Spleen (tissue), 11 donors: ENCODE results near the gene PSMD12. TPM values are rescaled to one million over a fixed set of nuclear protein-coding genes. Genes with fewer than 3 reads are reported as not detected.

Experiments
- DNase-seq: peaks from one replicate; pipeline ENCODE4 v3.0.0-alpha.2; 2020
- H3K27ac ChIP-seq, 8 donors: fragments of 200-600 bp; sonication (generic) in 7 of 8; 1 replicate in 4 of 8; 2 replicates in 4 of 8; pipeline versions ENCODE4 v1.5.0 to v1.8.0; 2016 to 2021; ENCODE audit warnings: inconsistent platforms in 4 of 8, mild to moderate bottlenecking in 4 of 8, moderate library complexity in 1 of 8
- H3K27me3 ChIP-seq, 7 donors: fragments of 200-600 bp; sonication (generic) in 6 of 7; replicated peaks in 1 of 7; 1 replicate in 4 of 7; 2 replicates in 3 of 7; pipeline versions ENCODE4 v1.5.0 to v1.8.0; 2016 to 2021; ENCODE audit warnings: inconsistent platforms in 3 of 7, mild to moderate bottlenecking in 1 of 7
- H3K36me3 ChIP-seq, 6 donors: fragments of 200-600 bp; sonication (generic) in 5 of 6; 1 replicate in 4 of 6; 2 replicates in 2 of 6; pipeline versions ENCODE4 v1.5.0 to v1.8.0; 2016 to 2021; ENCODE audit warnings: inconsistent platforms in 2 of 6
- H3K4me1 ChIP-seq, 6 donors: fragments of 200-600 bp; sonication (generic) in 5 of 6; 1 replicate in 3 of 6; 2 replicates in 3 of 6; pipeline versions ENCODE4 v1.5.0 to v1.8.0; 2016 to 2021; ENCODE audit warnings: inconsistent platforms in 3 of 6
- H3K4me3 ChIP-seq, 8 donors: fragments of 200-600 bp; sonication (generic) in 7 of 8; 1 replicate in 4 of 8; 2 replicates in 4 of 8; pipeline versions ENCODE4 v1.5.0 to v1.8.0; 2016 to 2021; ENCODE audit warnings: inconsistent platforms in 4 of 8, mild to moderate bottlenecking in 4 of 8, moderate library complexity in 2 of 8
- H3K9me3 ChIP-seq, 8 donors: fragments of 200-600 bp; sonication (generic) in 7 of 8; 1 replicate in 4 of 8; 2 replicates in 4 of 8; pipeline versions ENCODE4 v1.5.0 to v1.8.0; 2016 to 2021; ENCODE audit warnings: inconsistent platforms in 4 of 8
- POLR2A ChIP-seq, 3 donors: fragments of 450-650 bp; IDR thresholded peaks; one replicate each; pipeline ENCODE4 v1.5.1; 2017; ENCODE audit warnings: antibody characterized with exemption in 3 of 3, mild to moderate bottlenecking in 1 of 3
- POLR2AphosphoS5 ChIP-seq, 3 donors: sonication (generic); formaldehyde crosslinking; IDR thresholded peaks; one replicate each; pipeline ENCODE4 v1.5.1; 2017; ENCODE audit warnings: antibody characterized with exemption in 3 of 3
- WGBS, 5 donors: extraction: QIAGEN DNeasy Blood & Tissue Kit in 3 of 5; methylation state at CpG; one replicate each; pipeline versions ENCODE4 v1.1.5 to v1.1.7; 2013 to 2018; 5-methylcytosine and 5-hydroxymethylcytosine counted together
- intact Hi-C: fragments of 100-400 bp; cut with DNase I; formaldehyde crosslinking; loops from one replicate; pipeline ENCODE4 v1.15.0; 2023; ENCODE audit warnings: low total_unique reads
- polyA plus RNA-seq, 3 donors: library from polyadenylated mRNA; stranded (reverse); fragments of 200-250 nt; gene quantifications; one replicate each; pipeline ENCODE4 v1.2.1, GENCODE V29; 2013
- total RNA-seq, 7 donors: library from RNA; depleted of rRNA in 3 of 7; stranded (reverse); fragments of >200 nt in 3 of 7; fragmentation: NEBNext Ultra II Directional in 4 of 7; extraction: Animal tissue kit (Norgen Biotek cat#: 25700) in 4 of 7; gene quantifications; one replicate each; pipeline versions ENCODE4 v1.1.0 to v1.2.1, GENCODE V29; 2016 to 2021
- TF ChIP-seq, protein P1 (sequence below), 11 experiments: fragments of 200-600 bp in 7 of 11; fragments of 450-650 bp in 4 of 11; sonication (generic) in 4 of 11; IDR thresholded peaks in 8 of 11; conservative IDR thresholded peaks in 3 of 11; 1 replicate in 7 of 11; 2 replicates in 4 of 11; pipeline versions ENCODE4 v1.4.0 to v1.8.0; 2016 to 2021; ENCODE audit warnings: antibody characterized with exemption in 11 of 11, inconsistent platforms in 4 of 11, mild to moderate bottlenecking in 1 of 11
- donor health status: healthy with polysubstance abuse.
- donor health status: DM: no; HTN: no; CAD: no; lungs with moderate emphysema.
- donor health status: DM: no; HTN: no; CAD: no.
- donor health status: Bipolar disorder and iron deficiency.
- donor health status: healthy.
- donor health status: DM: no; HTN: no; CAD: no.
- donor health status: DM: yes; HTN: yes; CAD: no.

The PSMD12 gene
- total and polyA plus RNA-seq, 10 donors, result 13.8 to 46.4 (median 28.9) TPM

DNA sequence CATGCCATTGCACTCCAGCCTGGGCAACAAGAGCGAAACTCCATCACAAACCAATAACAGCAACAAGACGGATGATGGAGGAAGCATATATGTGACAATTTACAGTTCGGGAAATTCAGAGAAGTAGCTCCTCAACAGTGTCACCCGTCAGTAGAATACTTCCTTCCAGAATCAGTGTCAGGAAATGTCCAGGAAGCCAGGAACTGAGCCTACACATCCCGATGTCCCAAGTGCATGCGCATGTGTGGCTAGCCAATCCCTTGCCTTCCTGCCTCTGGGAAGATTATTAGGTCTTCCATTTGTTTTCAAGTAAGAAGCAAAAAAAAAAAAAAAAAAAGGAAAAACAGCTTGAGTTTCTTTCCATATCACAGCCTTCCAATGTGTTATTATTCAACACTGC lies 9.3 kb upstream of the PSMD12 start:
- H3K27ac ChIP-seq, result no peak overlapping the region
- H3K36me3 ChIP-seq, result no peaks in the 10 kb centered on the region
- TF ChIP-seq POLR2A (IDR thresholded peaks at IDR 0.05) (no peak), POLR2AphosphoS5 (IDR thresholded peaks at IDR 0.05) (no peak)
- TF ChIP-seq, protein P1, sequence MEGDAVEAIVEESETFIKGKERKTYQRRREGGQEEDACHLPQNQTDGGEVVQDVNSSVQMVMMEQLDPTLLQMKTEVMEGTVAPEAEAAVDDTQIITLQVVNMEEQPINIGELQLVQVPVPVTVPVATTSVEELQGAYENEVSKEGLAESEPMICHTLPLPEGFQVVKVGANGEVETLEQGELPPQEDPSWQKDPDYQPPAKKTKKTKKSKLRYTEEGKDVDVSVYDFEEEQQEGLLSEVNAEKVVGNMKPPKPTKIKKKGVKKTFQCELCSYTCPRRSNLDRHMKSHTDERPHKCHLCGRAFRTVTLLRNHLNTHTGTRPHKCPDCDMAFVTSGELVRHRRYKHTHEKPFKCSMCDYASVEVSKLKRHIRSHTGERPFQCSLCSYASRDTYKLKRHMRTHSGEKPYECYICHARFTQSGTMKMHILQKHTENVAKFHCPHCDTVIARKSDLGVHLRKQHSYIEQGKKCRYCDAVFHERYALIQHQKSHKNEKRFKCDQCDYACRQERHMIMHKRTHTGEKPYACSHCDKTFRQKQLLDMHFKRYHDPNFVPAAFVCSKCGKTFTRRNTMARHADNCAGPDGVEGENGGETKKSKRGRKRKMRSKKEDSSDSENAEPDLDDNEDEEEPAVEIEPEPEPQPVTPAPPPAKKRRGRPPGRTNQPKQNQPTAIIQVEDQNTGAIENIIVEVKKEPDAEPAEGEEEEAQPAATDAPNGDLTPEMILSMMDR (IDR thresholded peaks at IDR 0.05 in 8 of 11, conservative IDR thresholded peaks at IDR 0.05 in 3 of 11), result no peak
- no peak for DNase-seq
- WGBS, 5 donors, result 55 to 76% (median 66%) methylated on average over 6 of the region's 6 CpGs
- H3K4me3 ChIP-seq, result no peak overlapping the region
- H3K9me3 ChIP-seq, result no peaks in the 10 kb centered on the region
- intact Hi-C loops, result loop anchor here (2.0 to 10.0 kb wide), 3 partner anchors 97 to 449 kb away; partner anchors contain the start of gene BPTF
- H3K27me3 ChIP-seq, result no peaks in the 10 kb centered on the region
- H3K4me1 ChIP-seq, result peaks cover 9 to 59% (median 34%) of the 10 kb centered on the region in 6 donors

DNA sequence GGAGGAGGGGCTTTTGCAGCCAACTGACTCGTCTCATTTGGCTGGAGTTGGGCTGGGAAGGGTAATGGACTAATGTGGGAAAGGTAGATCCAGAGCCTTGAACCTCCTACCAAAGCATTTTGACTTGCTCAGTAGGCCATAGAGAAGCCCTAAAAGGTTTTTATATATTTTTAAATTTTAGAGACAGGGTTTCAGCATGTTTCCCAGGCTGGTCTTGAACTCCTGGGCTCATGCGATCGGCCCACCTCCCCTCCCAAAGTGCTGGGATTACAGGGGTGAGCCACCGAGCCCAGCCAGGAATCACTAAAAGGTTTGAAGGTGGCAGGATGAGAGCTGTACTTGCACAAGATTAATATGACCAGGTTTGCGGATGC lies 8.7 kb upstream of the PSMD12 start:
- H3K4me3 ChIP-seq, result no peak overlapping the region
- H3K27ac ChIP-seq, result no peak overlapping the region
- TF ChIP-seq, protein P1 (IDR thresholded peaks at IDR 0.05 in 8 of 11, conservative IDR thresholded peaks at IDR 0.05 in 3 of 11), result no peak
- TF ChIP-seq POLR2AphosphoS5 (IDR thresholded peaks at IDR 0.05) (no peak), POLR2A (IDR thresholded peaks at IDR 0.05) (no peak)
- intact Hi-C loops, result loop anchor here (5.0 to 10.0 kb wide), 2 partner anchors 312 to 450 kb away; partner anchors contain the start of gene BPTF
- no peaks in the 10 kb centered on the region for H3K9me3 ChIP-seq
- 74 to 86% (median 81%) methylated on average over 5 of the region's 5 CpGs for WGBS, 5 donors
- peaks cover 9 to 52% (median 33%) of the 10 kb centered on the region in 6 donors for H3K4me1 ChIP-seq
- H3K36me3 ChIP-seq, result no peaks in the 10 kb centered on the region
- H3K27me3 ChIP-seq, result no peaks in the 10 kb centered on the region
- DNase-seq, result no peak

DNA sequence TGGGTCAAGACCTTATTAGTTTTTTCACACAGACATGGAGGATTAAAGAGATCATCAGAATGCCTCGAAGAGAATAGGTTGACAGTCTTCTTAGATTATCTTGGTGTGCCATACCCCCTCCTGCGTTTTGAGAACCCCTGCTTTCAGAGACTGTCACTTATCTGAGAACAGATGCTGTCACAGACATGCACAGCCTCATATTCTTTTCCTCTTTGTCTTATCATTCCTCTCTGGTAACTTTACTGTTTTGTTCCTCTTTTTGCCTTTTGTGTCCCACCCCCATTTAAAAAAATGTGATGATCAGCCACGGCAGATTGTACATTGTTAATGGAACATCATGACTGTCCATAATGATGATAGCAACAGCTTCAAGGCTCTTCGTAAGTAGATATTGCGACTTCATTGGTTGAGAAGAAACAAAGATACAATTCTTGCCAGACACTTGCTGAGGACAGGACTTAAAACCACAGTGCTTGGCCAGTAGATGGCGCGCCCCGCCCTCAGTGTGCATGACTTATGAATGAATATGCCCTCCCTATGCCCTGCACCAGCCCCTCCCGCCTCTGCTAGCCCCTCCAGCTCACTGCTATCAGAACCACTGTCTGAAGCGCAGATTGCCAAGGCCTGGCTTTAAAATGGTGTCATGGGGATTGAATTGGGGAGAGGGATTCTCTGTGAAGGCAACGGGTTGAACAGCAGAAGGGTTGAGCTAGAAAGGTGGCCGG lies 8.1 kb upstream of the PSMD12 start:
- Histone ChIP-seq H3K36me3 (no peaks in the 10 kb centered on the region), H3K4me1 (peaks cover 9 to 46% (median 30%) of the 10 kb centered on the region in 6 donors), H3K27me3 (no peaks in the 10 kb centered on the region), H3K27ac (no peak overlapping the region), H3K9me3 (no peaks in the 10 kb centered on the region), H3K4me3 (no peak overlapping the region)
- WGBS, 5 donors, result 11 to 16% (median 14%) methylated on average over 12 of the region's 12 CpGs
- peak in 1 of 3 donors; percentile 32 for TF ChIP-seq POLR2AphosphoS5 (IDR thresholded peaks at IDR 0.05)
- TF ChIP-seq, protein P1 (IDR thresholded peaks at IDR 0.05 in 8 of 11, conservative IDR thresholded peaks at IDR 0.05 in 3 of 11), result peak; percentile 62 to 89 (median 80)
- no peak for TF ChIP-seq POLR2A (IDR thresholded peaks at IDR 0.05)
- DNase-seq, result peak; percentile 97
- intact Hi-C loops, result loop anchor here (5.0 to 10.0 kb wide), 2 partner anchors 313 to 450 kb away; partner anchors contain the start of gene BPTF

DNA sequence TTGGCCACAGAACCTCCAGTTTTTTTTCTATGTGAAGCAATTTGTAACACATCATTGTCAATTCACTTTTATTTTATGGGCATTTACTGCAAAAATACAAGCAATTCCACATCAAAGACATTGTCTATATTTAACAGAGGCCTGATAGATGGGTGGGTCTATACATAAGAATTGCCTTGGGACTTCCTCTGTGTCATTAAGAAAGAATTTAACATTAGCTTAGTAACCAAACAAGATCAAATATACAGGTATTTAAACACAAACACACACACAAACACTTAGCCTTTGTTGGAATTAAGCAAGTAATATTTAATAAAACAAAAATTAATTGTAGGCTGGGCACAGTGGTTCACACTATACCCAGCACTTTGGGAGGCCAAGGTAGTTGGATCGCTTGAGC lies 6.4 kb upstream of the PSMD12 start:
- intact Hi-C loops, result loop anchor here (10.0 kb wide), 1 partner anchor 452 kb away; the partner anchor contains the start of gene BPTF
- TF ChIP-seq POLR2AphosphoS5 (IDR thresholded peaks at IDR 0.05), result no peak
- TF ChIP-seq, protein P1 (IDR thresholded peaks at IDR 0.05 in 8 of 11, conservative IDR thresholded peaks at IDR 0.05 in 3 of 11), result no peak
- no peak for TF ChIP-seq POLR2A (IDR thresholded peaks at IDR 0.05)
- WGBS, 5 donors, result 90 to 100% (median 94%) methylated on average over 1 of the region's 1 CpG
- no peaks in the 10 kb centered on the region for H3K36me3 ChIP-seq
- H3K27ac ChIP-seq, result no peak overlapping the region
- no peaks in the 10 kb centered on the region for H3K9me3 ChIP-seq
- no peaks in the 10 kb centered on the region for H3K27me3 ChIP-seq
- DNase-seq, result no peak
- H3K4me1 ChIP-seq, result peaks cover 9 to 32% (median 23%) of the 10 kb centered on the region in 6 donors
- no peak overlapping the region for H3K4me3 ChIP-seq
